Suppressor macrophage (primary cell): ENCODE results near the gene RBBP8NL.

Source experiments
- DNase-seq, 4 experiments: peaks; one replicate each; pipeline ENCODE4 v3.0.0-alpha.2; 2020 to 2022
- total RNA-seq, 17 experiments: gene quantifications; one replicate each; lab custom pipeline; 2026; ENCODE audit warnings: mixed read lengths in 6 of 17, inconsistent platforms in 3 of 17; lab: John Stamatoyannopoulos, UW

RBBP8NL gene, protein sequence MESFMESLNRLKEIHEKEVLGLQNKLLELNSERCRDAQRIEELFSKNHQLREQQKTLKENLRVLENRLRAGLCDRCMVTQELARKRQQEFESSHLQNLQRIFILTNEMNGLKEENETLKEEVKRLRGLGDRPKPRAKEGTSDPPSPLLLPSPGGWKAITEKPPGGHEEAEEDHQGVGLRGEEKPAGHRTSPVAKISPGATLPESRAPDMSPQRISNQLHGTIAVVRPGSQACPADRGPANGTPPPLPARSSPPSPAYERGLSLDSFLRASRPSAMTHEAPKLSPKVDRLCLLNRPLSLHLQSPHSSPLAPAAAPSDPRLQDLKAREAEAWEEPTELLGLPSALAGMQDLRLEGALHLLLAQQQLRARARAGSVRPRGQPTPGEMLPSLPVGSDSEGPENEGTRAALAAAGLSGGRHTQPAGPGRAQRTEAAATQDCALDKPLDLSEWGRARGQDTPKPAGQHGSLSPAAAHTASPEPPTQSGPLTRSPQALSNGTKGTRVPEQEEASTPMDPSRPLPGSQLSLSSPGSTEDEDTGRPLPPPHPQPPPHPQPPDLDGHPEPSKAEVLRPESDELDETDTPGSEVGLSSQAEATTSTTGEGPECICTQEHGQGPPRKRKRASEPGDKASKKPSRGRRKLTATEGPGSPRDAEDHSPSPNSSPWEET
- 0 to 1.8 (median 0) reads per million in 17 experiments for total RNA-seq

DNA sequence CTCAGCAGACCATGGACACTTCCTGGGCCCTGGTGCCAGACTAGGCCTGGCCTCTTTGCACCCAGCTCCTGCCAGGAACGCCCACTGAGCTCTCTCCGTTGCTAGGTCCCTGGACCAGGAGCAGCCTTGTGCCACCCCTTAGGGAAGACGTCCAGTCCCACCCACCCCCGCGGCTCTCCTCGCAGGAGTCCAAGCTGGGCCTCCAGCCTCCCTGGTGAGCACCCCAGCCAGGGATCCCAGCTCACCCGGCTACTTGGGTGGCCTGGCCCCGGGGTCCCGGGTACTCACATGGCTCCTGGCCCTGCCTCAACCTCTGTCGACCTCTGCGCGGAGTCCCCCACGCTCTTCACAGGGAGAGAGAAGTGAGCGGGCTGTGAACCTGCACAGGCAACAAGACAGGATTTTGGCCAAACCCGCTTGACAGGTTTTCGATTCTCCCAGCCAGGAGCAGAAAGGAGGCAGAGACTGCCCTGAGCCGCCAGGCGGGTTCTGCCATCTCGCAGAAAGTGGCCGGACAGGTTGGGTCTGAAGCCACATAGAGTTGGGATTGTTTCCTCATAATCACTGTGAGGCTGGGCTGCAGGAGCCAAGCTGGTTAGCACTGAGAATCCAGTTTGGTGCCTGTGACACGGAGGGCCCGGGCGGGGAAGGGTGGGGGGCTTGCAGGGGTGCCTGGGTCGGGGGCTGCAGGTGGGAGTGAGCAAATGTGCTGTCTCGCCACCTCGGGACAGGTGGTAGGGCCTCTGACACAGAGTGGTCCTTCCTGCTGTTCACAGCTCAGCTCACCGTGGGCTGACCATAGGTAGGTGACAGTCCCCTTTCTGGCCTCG, at the start of gene RBBP8NL:
Gene RBBP8NL, minus strand, starts transcription at position 368 of the 830 bp plus-strand sequence. CDS start 7,892 bp downstream, outside the sequence.
- no peak for DNase-seq

DNA sequence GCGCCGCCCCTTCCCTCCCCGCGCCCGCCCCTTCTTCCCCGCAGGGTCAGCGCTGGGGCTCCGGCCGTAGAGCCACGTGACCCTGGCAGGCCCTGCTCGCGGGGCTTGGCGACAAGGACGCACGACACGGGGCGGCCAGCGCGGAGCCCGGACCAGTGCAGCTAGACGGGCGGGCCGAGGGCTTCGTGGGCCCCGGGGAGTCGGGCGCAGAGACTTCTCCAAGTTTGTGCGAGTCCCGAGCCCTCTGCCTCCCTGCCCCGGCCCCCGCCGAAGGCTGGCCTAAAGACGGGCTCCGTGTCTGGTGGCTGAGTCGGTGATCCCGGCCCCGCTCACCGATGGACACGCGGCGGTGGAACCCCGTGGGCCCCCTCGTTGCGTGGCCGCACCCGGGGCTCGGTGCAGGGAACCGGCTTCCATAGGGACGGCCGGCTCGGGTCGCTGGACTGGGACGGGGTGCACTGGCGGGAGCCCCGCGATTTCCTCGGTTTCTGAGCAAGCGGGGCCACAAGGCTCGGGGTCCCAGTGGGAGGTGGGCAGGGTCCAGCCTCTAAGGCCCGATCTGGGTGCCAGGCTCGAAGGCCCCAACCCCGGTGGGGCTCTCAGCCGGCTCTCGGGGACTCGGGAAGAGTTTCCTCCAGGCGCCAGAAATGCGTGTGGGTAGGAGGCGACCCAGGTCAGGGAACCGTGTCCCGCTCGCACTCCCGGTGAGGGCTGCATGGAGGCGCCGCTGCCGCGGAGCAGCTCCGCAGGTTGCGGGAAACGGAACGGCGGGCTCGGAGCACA, 48.9 kb upstream of the RBBP8NL start:
- DNase-seq, result peak in 2 of 4 experiments; percentile 20 to 39

DNA sequence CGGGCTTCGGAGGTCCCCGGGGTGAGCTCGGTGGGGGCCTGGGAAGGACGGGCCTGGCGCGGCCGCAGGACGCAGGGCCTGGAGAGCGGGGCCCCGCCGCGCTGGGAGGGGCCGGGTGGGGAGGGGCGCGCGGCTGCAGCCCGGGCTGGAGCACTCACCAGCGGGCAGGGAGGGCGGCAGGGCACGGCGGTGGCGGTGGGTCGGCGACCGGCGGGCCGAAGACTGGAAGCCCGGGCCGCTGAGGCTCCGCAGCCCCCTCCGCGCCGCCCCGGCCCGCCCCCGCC, 48.4 kb upstream of the RBBP8NL start, which contains the start of gene GATA5:
Gene GATA5, minus strand, starts transcription at position 224 of the 284 bp plus-strand sequence. CDS start 474 bp downstream, outside the sequence.
- DNase-seq, result no peak

DNA sequence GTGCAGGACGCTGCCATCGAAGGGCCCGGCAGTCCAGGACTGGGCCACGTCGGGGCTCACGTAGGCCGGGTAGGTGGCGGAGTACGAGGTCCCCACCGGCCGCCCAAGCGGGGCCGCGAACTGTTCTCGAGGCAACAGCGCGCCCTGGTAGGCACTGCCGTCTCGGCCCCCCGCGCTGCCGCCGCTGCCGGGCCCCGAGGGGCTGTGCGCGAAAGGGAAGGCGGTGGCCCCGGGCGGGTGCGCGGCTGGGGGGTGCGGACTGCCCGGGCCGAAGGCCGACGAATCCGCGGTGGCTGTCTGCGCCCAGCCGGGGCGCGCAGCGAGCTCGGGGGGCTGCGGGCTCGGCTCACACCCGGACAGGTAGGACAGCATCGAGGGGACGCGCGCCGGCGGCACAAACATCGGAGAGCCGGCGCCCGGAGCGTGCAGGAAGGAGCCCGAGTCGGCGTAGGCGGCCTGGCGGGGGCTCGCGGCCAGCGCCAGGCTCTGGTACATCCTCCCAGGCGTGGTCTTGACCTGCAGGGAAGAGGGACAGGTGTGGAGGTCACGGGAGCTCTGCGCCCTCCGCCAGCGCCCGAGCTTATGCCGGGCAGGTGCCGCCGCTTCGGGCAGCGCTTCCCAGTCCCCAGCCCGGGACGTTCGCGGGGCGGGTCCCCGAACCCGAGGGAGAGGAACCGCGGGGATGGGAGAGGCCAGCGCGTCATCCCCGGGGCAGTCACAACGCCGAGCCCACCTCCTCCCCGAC, 47.9 kb upstream of the RBBP8NL start:
- peak in 1 of 4 experiments; percentile 15 for DNase-seq

DNA sequence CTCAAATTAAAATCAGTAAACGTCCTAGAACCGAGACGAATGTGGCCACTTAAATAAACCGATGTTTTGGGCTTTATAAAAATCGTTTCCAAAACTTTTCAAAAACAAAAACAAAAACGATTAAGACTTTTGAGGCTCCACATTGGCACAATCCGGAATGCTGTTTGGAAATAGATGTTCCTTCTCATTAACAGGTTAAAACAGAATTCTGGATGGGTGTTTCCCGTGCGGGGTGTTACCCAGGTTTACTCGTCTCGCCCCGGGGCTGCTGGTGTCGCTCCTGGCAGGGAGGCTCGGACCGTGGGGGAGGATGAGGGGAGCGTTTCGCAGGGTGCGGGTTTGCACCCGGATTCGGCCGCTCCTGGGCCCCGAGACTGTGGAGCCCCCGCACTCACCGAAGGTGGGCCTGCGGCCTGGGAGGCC, 47.3 kb upstream of the RBBP8NL start:
- no peak for DNase-seq

DNA sequence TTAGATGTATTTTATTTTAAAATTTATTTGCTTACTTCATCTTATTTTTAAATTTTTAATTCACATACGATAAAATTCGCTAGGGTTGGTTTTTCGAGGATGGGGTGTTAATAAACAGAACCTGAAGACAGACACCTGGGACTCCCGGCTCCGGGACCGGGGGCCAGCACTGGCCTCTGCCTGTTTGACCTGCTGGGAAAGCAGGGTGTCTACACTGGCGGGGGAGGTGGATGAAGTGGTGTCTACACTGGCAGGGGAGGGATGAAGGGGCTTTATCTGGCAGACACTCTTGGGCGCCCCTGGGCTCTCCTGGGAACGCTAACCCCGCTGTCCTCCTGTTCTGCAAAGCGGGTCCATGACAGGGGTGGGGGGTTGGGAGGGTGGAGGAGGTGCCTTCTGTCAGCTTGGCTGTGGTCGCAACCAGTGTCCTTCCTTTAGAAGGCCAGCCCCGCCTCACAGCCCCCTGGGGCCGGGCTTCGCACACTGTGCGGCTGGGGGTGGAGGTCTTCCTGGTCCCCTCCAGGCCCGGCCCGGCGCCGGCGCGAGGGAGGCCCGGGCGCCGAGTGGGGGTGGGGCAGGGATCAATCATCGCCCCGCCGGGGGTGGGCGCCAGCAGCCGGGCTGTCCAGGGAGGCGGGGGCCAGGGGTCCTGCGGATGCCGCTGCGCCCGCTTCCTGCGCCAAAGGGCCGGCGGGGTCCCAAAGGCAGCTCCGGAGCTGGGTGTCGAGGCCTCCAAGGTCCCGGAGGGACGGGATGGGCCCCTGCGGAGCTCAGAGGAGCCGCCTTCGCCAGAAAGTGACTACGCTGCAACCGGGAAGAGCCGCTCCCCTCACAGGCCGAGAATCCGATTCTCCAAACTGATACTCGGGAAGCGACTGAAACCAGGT, 46.6 kb upstream of the RBBP8NL start:
- DNase-seq, result no peak

DNA sequence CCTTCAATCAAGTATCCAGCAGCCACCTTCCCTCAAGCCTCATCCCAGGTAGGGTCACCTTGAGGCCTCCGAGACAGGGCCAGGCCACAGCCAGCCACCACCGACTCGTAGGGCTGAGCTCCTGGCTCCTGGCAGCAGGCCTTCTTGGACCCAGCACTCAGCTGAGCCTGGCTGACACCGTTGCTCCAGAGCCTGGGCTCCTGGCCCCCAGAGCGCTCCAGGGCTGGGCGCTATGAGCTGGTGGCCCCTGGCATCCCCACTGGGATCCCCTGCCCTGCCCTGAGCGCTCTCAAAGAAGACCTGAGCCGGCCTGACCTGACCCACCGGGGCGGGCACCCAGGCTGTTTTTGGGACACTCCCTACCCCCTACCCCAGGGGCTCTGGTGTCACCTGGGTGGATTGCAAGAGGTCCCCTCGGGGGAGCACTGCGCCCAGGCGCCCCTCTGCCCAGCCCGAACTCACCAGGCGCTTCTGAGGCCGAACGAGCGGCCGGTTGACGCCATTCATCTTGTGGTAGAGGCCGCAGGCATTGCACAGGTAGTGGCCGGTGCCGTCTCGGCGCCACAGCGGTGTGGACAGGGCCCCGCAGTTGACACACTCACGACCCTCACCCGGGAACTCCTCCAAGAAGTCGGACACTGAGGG, 45.7 kb upstream of the RBBP8NL start:
- no peak for DNase-seq

DNA sequence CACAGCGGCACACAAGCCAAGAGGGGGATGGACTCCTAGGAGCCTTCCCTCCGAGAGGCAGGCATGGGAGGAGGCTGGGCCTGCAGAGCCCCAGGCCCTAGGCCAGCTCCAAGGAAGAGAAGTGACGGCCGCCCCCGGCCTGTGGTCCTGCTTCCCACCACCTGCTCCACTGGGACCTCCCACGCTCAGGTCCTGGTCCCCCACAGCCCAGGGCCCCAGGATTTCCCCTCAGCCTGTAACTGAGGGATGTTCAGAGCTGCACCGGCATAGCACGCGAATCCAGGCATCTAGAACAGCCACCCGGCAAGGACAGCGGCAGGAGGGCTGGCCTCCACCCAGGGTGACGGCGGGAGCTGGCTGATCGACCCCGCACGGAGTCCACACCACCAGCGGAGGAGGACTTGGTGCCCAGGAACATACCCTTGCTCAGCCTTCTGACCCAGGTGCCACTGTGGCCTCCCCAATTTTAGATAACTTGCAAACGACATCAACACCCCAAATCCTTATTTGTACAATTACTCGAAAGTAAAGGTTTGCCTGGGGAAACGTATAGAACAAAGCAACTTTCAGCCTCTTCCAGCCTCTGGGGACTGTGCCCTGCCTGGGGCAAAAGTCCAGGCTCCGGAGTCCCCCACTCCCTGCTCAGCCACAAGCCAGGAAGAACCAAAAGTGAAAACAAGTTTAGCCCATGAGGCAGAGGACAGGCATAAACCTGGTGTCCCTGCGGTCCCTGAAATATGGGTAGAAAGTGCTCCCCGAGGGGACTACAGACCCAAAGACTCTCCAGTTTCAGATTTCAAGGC, 45.0 kb upstream of the RBBP8NL start:
- DNase-seq, result no peak

DNA sequence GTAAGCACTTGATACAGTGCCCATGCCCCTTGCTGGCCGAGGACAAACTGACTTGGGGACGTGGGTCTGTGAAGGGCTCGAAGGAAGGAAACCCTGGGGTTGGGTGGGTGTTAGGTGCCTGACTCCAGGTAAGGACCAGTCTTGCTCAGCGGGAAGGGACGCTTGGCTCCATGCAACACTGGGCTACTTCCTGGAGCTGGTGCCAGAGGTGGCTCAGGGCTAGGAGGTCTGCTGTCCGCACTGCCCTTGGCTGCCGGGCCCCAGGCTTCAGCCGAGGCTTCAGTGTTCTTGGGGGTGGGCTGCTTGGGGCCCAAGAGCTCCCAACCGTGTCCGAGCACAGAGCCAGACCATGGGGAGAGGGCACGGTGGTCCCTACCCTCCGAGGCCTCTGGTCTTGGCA, 43.1 kb upstream of the RBBP8NL start:
- no peak for DNase-seq

DNA sequence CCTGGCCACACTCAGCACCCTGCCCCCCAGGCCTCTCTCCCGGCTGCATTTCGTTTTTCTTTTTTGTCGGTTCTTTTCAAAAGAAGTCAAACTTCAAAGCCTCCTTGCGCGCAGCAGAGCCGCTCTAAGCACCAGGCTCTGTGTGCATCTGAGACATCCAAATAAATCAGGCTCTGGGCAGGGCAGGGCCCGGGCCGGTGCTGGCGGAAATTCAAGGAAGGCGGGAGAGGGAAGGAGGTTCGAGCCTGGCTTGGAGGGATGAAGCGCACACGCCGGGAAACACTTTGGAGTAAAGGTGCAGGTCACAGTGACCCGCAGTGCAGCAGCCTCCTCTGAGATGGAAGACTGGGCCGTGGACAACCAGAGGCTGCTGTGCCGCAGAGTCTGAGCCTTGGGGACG, 42.7 kb upstream of the RBBP8NL start:
- DNase-seq, result no peak

DNA sequence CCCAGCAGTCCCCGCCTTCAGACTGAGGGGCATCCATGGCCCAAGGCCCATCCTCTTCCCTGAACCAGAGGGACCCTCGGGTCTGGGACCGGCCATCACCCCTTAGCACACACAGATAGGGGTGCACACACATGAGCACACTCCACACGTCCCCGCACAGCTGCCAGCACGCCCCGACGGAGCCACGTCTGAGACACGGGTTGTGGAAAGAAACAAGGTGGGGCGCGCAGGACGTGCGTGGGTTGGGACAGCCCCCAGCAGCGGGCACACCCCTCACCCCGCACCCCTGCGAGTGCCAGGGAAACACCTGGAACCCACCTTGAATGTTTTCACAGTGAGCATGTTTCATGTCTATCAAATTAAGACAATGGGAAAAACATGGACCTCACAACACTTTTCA, 42.0 kb upstream of the RBBP8NL start:
- no peak for DNase-seq

DNA sequence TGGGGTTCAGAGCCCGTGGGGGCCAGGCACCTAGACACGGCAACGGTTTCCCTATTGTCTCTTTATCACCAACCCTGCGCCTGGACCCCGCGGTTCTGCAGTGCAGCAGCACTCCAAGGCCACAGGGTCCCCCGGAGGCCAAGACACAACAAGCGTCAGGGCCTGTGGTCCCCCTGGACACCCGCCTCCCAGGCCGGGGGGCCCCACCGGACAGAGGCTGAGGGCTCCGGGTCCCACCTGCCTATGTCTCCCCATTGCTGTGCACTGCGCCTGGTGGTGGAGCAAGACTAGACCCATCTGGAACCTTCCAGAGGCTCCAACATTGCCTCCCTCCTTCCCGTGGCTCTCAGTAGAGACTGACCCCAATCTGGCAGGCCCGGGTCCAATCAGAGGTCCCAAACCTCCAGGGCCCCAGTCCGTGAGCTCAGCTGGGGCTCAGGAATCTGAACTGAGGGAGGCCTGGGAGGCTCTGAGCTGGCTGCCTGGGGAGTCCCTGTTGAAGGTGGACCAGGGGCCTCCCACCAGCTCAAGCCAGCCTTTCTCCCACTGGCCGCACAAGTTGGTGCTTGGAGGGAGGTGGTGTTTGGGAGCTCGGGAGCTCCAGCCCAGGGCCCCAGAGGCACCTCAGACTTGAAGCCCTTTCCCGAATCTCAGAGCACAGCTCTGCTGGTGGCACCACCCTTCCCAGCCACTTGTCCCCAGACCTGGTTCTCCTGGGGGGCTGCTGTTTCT, 39.6 kb upstream of the RBBP8NL start:
- no peak for DNase-seq

DNA sequence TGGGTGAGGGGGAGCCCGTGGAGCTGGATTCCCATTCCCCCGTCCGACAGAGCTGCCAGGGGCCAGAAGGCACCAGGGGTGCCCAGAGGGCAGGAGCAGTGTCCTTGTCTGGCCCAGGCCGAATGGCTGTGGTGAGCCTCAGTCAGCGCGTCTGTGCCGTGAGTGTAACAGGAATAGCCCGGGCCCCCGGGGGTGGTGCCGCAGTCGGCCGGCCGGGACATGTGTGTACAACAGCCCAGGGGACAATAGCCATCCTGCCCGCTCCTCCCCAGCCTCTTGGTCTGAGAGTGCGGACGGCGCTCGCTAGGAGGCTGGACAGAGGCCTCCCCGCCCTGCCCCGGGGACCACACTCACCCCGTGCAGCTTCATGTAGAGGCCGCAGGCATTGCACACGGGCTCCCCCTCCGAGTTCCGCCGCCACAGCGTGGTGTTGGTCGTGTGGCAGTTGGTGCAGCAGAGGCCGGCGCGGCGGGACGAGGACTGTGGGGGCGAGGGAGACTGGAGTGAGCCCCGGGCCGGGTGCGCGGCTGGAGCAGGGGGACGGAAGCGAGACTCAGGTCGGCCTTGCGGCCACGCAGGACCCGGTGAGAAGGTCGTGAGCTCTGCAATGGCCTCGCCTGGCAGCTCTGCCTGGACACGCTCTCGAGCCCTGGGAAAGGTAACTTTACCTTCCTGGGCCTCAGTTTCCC, 38.9 kb upstream of the RBBP8NL start:
- DNase-seq, result no peak

DNA sequence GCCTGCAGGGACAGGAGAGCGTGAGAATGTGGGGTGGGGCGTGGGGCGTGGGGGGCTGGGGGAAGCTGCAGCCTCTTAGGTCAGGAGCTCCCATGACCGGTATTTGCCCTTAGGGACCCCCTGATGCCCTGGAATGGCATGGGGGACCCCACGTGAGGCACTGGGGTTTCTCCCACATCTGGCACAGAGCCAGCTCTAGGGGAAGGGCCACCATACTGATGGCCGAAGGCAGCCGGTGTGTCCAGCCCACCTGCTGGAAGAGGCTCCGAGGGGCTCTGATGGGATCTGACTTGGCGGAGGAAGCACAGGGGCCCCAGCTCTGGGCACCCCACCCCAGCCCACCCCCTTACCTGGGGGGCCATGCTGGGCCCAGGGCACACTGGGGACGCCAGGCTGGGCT, 37.7 kb upstream of the RBBP8NL start:
- DNase-seq, result no peak

DNA sequence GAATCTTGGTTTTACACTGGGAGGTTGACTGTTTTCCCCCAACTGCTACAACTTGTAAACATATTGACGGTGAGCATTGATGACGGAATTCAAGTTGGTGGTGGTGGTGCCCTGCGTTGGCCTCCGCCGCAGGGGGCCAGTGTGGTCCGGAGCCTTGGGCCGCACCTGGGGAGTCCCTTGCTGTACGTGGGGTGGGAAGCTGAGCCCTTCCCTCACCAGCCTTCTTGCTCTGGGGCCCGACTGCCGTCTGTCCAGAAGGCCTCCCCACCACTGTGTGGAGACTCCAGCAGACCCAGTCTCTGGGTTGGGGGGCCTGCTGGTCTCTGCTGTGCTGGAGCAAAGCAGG, 37.1 kb upstream of the RBBP8NL start:
- DNase-seq, result no peak

DNA sequence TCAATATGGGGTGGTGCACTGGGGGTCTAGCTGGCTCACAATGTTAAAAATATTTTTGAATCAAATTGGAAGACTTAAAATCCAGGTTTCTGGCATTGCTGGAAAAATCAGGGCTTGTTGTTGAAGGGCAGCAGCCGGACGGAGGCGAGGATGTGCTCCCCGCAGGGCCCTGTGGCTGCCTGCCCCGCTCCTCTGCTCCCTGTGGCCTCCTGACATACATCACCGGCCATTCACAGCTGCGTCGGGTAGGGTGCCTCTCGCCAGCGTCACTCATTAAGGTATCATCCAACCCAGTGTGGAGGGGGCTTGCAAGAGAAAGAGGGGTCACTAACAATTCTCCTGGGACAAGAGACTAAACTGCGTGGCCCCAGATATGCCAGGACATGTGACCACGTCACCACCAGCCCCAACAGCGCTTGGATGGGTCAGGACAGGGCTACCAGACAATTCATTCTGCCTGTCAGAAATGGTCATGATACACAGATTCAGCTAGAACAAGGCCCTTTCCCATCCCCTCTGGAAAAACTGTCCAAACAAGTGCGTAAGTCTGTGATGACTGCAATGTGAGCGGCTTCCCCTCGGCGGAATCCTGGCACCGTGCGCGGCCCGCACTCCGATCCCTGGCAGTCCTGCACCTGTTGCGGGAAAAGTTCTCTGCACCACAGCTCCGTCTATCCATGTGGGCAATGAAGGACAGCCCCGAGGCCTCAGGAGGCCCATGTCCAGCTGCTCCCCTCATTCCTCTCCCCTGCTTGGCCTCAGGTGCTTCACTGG, 36.5 kb upstream of the RBBP8NL start:
- no peak for DNase-seq

DNA sequence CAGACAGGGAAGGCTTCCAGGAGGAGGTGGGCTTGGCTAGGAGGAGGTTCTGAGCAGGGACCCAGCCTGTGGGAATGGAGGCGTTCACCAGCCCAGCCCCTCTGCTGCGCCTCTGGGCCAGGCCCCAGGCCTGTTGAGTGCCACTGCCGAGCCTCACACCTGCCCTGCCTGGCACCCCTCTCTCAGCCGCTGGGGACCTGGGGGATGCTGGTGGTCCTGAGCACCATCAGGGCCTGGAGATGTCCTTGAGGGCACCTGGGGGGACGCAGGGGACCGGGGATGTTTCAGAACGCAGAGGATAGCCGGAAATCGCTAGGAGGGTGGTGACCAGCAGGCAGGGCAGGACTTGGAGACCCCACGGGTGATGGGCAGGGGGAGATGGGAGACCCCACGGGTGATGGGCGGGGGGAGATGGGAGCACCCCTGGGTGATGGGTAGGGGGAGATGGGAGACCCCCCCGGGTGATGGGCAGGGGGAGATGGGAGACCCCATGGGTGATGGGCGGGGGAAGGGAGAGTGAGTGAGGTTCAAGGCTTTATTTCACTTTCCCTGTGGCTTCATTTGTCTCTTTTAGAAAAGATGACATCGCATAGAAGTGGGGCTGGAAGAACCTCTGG, 35.7 kb upstream of the RBBP8NL start:
- DNase-seq, result no peak
